Measurements from ENCODE around the gene COL23A1. TPM values are rescaled to one million over a fixed set of nuclear protein-coding genes. Genes with fewer than 3 reads are reported as not detected.

The COL23A1 gene
- total RNA-seq, 4 donors from 2014 or later = 0.44 to 0.65 (median 0.57) TPM; not detected in 1

- TF ChIP-seq CTCF (IDR thresholded peaks at IDR 0.05; ENCODE audit: low read depth) = no peak
These were observed 360.3 kb downstream of the COL23A1 start for GRCh38 chr5:178229861-178230260.

DNA sequence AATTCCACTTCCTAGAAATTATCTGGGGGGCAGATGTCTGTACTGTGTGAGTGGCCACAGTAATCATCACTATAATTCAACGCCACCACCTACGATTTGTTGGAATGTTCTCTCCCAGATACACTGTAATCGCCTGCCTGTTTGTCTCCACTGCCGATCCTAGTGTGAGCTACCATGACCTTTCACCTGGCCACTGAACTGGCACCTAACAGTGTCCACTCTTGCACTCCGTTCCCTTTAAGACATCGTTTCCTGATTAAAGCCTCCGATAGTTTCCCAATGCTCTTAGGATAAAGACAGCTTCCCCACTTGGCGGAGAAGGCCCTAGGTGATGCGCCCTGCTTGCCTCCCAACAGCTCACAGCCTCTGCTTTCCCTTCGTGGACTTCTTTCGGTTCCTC lies 361.6 kb downstream of the COL23A1 start:
- no peak for TF ChIP-seq CTCF (IDR thresholded peaks at IDR 0.05; ENCODE audit: low read depth)

DNA sequence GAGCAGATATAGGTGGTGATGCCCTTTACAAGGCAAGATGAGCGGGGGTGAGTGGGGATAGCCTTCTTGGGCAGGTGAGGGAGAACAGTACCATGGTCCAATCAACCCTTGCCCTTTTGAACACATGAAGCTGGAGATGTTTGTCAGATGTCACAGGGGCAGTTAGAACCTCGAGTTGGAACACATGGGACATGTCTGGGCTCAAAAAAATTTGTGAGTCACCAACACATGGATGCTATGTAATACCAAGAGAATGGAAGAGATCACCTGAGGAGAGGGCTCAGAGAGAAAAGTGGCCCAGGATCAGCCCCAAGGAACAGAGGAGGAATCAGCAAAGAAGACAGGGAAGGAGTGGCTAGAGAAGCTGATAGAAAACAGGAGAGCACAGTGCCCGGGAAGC lies 362.3 kb downstream of the COL23A1 start:
- TF ChIP-seq CTCF (IDR thresholded peaks at IDR 0.05; ENCODE audit: low read depth) = no peak

DNA sequence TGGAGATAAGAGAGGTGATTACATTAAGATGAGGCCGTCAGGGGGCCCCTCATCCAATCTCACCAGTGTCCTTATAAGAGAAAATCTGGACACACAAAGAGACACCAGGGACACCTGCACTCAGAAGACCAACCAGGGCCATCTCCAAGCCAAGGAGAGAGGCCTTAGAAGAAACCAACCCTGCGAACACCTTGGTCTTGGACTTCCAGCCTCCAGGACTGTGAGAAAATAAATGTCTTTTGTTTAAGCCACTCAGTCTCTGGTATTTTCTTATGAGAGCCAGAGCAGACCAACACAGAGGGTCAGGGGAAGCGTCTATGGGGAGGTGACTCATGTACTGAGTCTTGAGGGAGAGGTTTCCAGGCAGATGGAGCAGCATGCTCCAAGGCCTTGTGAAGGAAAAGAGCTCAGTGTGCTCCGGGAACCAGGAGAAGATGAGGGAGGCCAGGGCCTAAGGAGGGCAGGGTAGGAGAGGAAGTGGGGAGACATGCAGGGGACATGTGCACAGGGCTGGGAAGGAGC lies 363.0 kb downstream of the COL23A1 start:
- no peak for TF ChIP-seq CTCF (IDR thresholded peaks at IDR 0.05; ENCODE audit: low read depth)

DNA sequence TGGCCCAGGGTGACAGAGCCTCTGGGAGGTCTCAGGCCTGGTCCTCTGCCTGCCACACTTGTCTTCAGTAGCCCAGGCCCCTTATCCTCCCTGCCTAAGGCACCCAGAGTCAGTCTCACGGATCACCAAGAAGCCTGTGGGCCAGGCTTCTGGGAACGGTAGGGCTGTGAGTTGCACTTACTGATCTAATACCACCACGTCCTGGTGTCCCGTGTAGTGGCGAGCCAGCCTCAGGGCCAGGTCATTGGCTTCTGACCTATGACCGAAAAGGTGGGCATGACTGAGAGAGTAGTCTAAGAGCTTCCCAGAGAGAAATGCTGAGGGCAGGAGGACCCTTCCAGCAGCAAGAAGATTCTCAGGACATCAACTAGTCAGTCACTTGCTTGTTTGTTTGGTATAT lies 365.0 kb downstream of the COL23A1 start:
- no peak for TF ChIP-seq CTCF (IDR thresholded peaks at IDR 0.05; ENCODE audit: low read depth)

DNA sequence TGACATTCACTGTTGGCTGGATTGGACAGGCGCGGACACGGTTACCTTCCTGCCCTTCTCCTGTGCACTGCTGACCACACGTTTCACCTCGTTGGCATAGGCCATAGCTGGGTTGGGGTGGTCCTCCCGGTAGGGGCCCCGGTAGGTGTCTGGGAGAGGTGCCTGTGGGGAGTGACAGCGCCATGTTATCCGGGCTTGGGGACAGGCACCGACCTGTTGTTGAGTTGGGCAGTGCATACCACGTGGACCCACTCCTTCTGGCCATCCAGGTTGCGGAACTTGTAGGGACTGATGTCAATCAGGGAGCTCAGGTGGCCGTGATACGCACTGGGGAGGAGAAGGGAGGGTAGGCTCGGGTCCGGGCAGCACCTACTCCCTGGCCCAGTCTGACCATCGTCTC lies 365.8 kb downstream of the COL23A1 start:
- TF ChIP-seq CTCF (IDR thresholded peaks at IDR 0.05; ENCODE audit: low read depth) = no peak

DNA sequence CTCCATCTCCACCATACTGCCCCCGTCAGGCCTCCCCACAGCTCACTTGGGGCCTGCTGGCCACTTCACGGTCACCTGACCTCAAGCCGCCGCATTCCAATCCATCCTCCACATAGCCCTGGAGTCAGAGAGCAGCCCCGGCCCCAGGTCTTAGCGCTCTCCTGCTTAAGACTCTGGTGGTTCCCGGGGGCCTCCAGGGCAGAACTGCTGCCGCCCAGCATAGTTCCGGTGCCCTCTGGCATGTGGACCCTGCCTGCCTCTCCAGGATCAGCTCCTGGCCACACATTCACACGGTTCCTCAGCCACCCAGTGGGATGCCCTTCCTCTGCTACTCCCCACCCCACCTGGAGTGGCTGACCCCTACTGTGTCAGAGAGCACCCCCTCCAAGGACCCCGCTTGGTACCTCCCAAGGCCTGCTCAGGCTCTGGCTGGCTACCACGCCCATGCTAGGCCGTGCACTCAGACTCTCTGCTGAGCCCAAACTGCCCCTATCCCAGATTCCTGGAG lies 366.3 kb downstream of the COL23A1 start:
- no peak for TF ChIP-seq CTCF (IDR thresholded peaks at IDR 0.05; ENCODE audit: low read depth)
